Skeletal muscle tissue (tissue), 4 donors: Measurements from ENCODE around the gene MAPK1IP1L. TPM values are rescaled to one million over a fixed set of nuclear protein-coding genes. Genes with fewer than 3 reads are reported as not detected.
"Not testable (repeated sequence)": the region's sequence is repeated elsewhere in the genome, so short reads cannot be mapped to it uniquely, and the experiment has no call there.

ENCODE experiments used
- H3K27ac ChIP-seq: one replicate; pipeline ENCODE4 v1.7.0; 2013; ENCODE audit warnings: mild to moderate bottlenecking, low read depth, low read length, inconsistent platforms
- H3K27me3 ChIP-seq, 3 donors: one replicate each; pipeline ENCODE4 v1.7.0; 2013; ENCODE audit warnings: low read length in 3 of 3; ENCODE audit not compliant: control insufficient read depth in 3 of 3, insufficient read depth in 3 of 3
- H3K36me3 ChIP-seq, 3 donors: one replicate each; pipeline ENCODE4 v1.7.0; 2013; ENCODE audit warnings: low read length in 3 of 3; ENCODE audit not compliant: control insufficient read depth in 3 of 3, insufficient read depth in 3 of 3
- H3K4me1 ChIP-seq, 3 donors: one replicate each; pipeline ENCODE4 v1.7.0; 2013; ENCODE audit warnings: low read length in 3 of 3, mild to moderate bottlenecking in 3 of 3; ENCODE audit not compliant: control insufficient read depth in 3 of 3, insufficient read depth in 3 of 3
- H3K4me3 ChIP-seq, 3 donors: one replicate each; pipeline ENCODE4 v1.7.0; 2013; ENCODE audit warnings: low read length in 3 of 3
- H3K9ac ChIP-seq, 3 donors: one replicate each; pipeline ENCODE4 v1.7.0; 2013; ENCODE audit warnings: low read length in 3 of 3, mild to moderate bottlenecking in 3 of 3, moderate library complexity in 2 of 3, low read depth in 1 of 3
- H3K9me3 ChIP-seq, 3 donors: one replicate each; pipeline ENCODE4 v1.7.0; 2013; ENCODE audit warnings: low read length in 3 of 3; ENCODE audit not compliant: control insufficient read depth in 3 of 3
- total RNA-seq: library from RNA; depleted of rRNA; stranded (reverse); fragments of >200 nt; gene quantifications from one replicate; pipeline ENCODE4 v1.2.3, GENCODE V29; 2014
- donor health status: Osteomylitis.

The MAPK1IP1L gene
- total RNA-seq, 1 donor from 2014 or later: 20.9 TPM

GRCh38 chr14:55071870-55072640 is 20.6 kb downstream of the MAPK1IP1L start:
- H3K27me3 ChIP-seq: no peaks in the 10 kb centered on the region
- no peaks in the 10 kb centered on the region for H3K9me3 ChIP-seq
- H3K4me1 ChIP-seq: peaks cover 5 to 18% (median 10%) of the 10 kb centered on the region in 3 donors
- H3K9ac ChIP-seq: peak overlapping the region; percentile 41 to 69 (median 60)
- H3K4me3 ChIP-seq: peak overlapping the region; percentile 23 to 52 (median 35)
- peaks cover 0 to 2% (median 0%) of the 10 kb centered on the region in 3 donors for H3K36me3 ChIP-seq
- peak overlapping the region; percentile 29 for H3K27ac ChIP-seq

- H3K9ac ChIP-seq: no peak overlapping the region
- no peak overlapping the region for H3K4me3 ChIP-seq
- no peaks in the 10 kb centered on the region for H3K27me3 ChIP-seq
- peaks cover 5 to 18% (median 10%) of the 10 kb centered on the region in 3 donors for H3K4me1 ChIP-seq
- H3K9me3 ChIP-seq: no peaks in the 10 kb centered on the region
- H3K27ac ChIP-seq: no peak overlapping the region
- H3K36me3 ChIP-seq: no peaks in the 10 kb centered on the region
Observed at GRCh38 chr14:55073856-55074255, 22.4 kb downstream of the MAPK1IP1L start.

GRCh38 chr14:55074662-55075061 is 23.2 kb downstream of the MAPK1IP1L start:
- H3K9ac ChIP-seq: no peak overlapping the region

DNA sequence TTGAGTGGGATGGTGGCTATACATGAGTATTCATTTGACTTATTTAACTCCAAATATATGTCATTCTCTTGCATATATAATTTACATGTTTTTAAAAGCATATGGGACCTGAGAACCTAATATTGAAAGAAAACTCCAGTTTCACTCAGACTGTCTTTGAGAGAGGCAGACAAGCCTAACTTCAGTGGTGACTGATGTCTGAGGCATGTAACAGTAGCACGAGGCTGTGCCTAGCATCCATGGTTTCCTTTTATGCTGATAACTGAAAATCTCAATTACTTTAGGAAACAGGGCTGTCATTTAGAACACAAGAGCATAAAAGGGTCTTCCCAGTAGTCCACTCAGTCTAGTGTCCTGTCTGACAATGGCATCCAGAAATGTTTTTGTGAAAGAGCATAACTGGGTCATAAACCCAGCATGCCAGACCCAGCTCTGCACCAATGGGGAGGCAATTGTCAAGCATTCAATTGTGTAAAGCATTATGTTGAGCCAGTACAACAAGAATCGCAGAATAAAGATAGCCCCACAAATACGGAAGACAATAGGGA is 24.3 kb downstream of the MAPK1IP1L start:
- Histone ChIP-seq H3K36me3 (no peaks in the 10 kb centered on the region), H3K9ac (no peak overlapping the region), H3K27me3 (no peaks in the 10 kb centered on the region), H3K4me1 (peaks cover 5 to 18% (median 10%) of the 10 kb centered on the region in 3 donors), H3K9me3 (no peaks in the 10 kb centered on the region), H3K27ac (no peak overlapping the region), H3K4me3 (no peak overlapping the region)

More at GRCh38 chr14:55074662-55075061, 23.2 kb downstream of the MAPK1IP1L start:
- peaks cover 5 to 18% (median 10%) of the 10 kb centered on the region in 3 donors for H3K4me1 ChIP-seq
- H3K36me3 ChIP-seq: no peaks in the 10 kb centered on the region
- H3K9me3 ChIP-seq: no peaks in the 10 kb centered on the region
- H3K27ac ChIP-seq: no peak overlapping the region
- H3K4me3 ChIP-seq: no peak overlapping the region
- H3K27me3 ChIP-seq: no peaks in the 10 kb centered on the region

DNA sequence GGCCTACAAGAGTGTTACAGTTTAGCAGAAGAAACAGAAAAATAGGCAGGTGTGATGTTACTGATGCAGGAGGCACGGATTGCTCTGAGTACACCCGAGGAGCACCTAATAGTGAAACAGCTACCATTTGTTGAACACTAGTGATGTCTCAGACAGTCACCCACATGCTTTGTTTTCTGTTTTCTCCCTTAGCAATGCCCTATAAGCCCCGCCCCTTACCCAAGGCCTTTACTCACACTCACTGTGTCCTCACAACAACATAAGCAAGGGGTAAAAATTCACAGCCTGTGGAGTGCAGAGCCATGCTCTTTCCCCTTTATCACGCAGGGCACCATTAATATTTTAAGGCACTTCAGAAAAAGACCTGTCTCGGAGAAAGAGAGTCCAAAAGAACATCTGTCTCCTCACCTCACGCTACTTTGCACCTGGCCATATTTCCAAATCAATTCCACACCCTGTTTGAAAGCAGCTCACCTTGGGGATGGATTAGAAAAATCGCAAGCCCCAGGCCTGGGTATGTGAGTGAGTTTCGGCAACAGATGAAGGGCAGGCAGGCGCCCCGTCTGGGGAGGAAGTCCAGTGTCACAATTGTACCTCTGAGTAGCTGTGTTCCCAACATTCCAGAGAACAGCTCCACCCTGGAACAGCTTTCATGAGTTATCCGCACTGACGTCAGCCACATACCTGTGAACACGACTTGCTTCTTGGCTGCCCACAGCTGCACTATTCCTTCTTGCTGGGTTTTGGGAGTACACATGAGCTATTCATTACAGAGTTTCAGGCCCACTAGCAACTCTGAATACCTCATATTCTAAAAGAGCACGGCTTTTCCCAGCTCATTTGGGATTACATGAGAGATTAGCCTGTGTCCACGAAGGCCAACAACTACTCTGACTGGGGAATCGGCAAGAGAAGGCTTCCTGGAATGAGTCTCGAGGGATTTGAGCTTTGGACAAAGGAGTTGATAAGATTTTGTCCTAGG is 26.0 kb downstream of the MAPK1IP1L start:
- H3K9me3 ChIP-seq: no peaks in the 10 kb centered on the region
- no peak overlapping the region for H3K4me3 ChIP-seq
- no peak overlapping the region for H3K9ac ChIP-seq
- no peaks in the 10 kb centered on the region for H3K27me3 ChIP-seq
- no peak overlapping the region for H3K27ac ChIP-seq
- H3K36me3 ChIP-seq: no peaks in the 10 kb centered on the region
- peaks cover 0 to 9% (median under 1%) of the 10 kb centered on the region in 3 donors for H3K4me1 ChIP-seq

GRCh38 chr14:55079961-55080360 is 28.5 kb downstream of the MAPK1IP1L start:
- not testable (repeated sequence) for H3K9ac ChIP-seq, H3K4me1 ChIP-seq, H3K27me3 ChIP-seq

DNA sequence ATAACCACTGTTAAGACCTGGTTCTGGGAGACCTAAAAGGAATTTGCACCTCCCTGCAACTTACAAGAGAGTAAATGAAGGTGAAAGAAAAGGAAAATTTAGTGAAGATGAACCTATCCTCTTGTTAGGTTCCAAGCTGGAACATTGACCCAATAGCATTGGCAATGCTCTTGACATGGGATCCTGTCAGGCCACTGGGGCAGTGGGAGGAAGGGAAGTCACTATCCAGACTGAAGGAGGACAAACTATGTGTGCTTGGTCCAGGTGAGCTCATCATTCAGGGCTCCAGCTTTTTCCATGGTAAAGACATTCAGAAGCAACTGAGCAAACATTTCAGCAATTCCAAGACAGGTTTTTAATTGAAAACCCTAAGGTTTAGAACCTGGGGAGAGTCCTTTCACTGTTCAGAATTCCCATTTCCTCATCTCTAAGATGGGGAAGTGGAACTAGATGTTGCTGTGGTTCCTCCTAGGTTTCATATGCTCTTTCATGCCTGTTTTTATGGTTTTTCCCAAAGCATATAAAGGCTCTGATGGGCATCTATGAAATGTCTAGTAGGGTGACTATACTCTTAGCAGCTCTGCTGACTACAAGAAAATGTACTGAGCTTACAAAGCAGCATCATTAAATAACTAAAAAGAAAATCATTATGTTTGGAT is 33.1 kb downstream of the MAPK1IP1L start:
- H3K4me1 ChIP-seq: no peaks in the 10 kb centered on the region
- no peak overlapping the region for H3K9ac ChIP-seq
- H3K27ac ChIP-seq: no peak overlapping the region
- no peaks in the 10 kb centered on the region for H3K9me3 ChIP-seq
- no peak overlapping the region for H3K4me3 ChIP-seq
- H3K36me3 ChIP-seq: no peaks in the 10 kb centered on the region
- no peaks in the 10 kb centered on the region for H3K27me3 ChIP-seq

More at GRCh38 chr14:55079961-55080360, 28.5 kb downstream of the MAPK1IP1L start:
- not testable (repeated sequence) for H3K27ac ChIP-seq, H3K36me3 ChIP-seq, H3K4me3 ChIP-seq, H3K9me3 ChIP-seq

DNA sequence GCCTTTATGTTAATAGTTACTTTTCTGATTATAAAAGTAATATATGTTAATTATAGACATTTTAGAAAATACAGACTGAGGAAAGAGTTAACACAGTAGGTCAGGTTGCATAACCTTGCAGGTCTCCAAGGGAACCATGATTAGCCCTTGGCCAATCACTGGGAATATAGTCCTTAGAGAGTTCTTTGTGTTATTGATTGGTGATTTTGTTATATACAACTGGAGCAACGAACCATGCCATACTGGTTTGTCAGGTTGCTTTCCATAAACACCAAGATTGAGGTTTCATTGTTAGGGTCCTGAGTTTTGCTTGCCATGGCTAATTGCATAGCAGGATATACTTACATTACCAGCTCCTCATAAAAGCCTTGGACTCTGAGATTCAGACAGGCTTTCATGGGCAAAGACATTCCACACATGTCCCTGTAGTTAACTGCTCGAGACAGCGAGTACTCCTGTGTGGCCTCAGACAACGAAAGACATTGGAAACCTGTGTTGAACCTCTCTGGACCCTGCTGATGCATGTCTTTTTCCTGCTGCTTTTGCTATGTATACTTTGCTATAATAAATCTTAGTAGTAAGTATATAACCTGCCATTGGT is 33.7 kb downstream of the MAPK1IP1L start:
- H3K4me1 ChIP-seq: no peaks in the 10 kb centered on the region
- no peak overlapping the region for H3K4me3 ChIP-seq
- no peaks in the 10 kb centered on the region for H3K9me3 ChIP-seq
- H3K27ac ChIP-seq: no peak overlapping the region
- no peaks in the 10 kb centered on the region for H3K36me3 ChIP-seq
- H3K9ac ChIP-seq: no peak overlapping the region
- no peaks in the 10 kb centered on the region for H3K27me3 ChIP-seq

GRCh38 chr14:55086938-55087337 is 35.5 kb downstream of the MAPK1IP1L start:
- no peaks in the 10 kb centered on the region for H3K27me3 ChIP-seq
- H3K9ac ChIP-seq: no peak overlapping the region
- no peak overlapping the region for H3K4me3 ChIP-seq
- H3K4me1 ChIP-seq: peaks cover 0 to 2% (median 0%) of the 10 kb centered on the region in 3 donors
- H3K27ac ChIP-seq: no peak overlapping the region
- no peaks in the 10 kb centered on the region for H3K9me3 ChIP-seq
- no peaks in the 10 kb centered on the region for H3K36me3 ChIP-seq
